ENCODE measurements around the gene MEG3. TPM values are rescaled to one million over a fixed set of nuclear protein-coding genes. Genes with fewer than 3 reads are reported as not detected.

MEG3 gene
- total and polyA plus RNA-seq, 2 of the 4 experiments (the other 2 are of a cell fraction): 31.5 to 556 TPM

GRCh38 chr14:100783630-100784370, 42.1 kb upstream of the MEG3 start:
- Histone ChIP-seq H2BK20ac (ENCODE audit: low read depth, low read length) (no peak overlapping the region), H2BK120ac (ENCODE audit: low read depth, low read length) (no peak overlapping the region), H3K9me1 (ENCODE audit: insufficient read depth, low read length) (no peaks in the 10 kb centered on the region), H3K9me3 (ENCODE audit: control insufficient read depth, insufficient read depth, low read length) (no peaks in the 10 kb centered on the region), H3K56ac (ENCODE audit: extremely low read depth, insufficient read depth, low read length) (no peak overlapping the region), H2AK5ac (ENCODE audit: low read depth, low read length) (no peak overlapping the region), H4K20me1 (ENCODE audit: insufficient read depth, low read length) (no peaks in the 10 kb centered on the region), H3K4me3 (ENCODE audit: insufficient read depth, low read depth, low read length) (no peak overlapping the region), H3K4me2 (ENCODE audit: low read depth, low read length) (no peak overlapping the region), H3K18ac (ENCODE audit: low read depth, low read length) (no peak overlapping the region), H3K79me1 (ENCODE audit: low read depth in 1 of 2, low read length in 2 of 2) (no peaks in the 10 kb centered on the region), H3K23ac (ENCODE audit: low read depth, low read length) (no peak overlapping the region), H3K27ac (ENCODE audit: insufficient read depth, low read length) (no peak overlapping the region), H3K27me3 (ENCODE audit: control insufficient read depth, insufficient read depth, low read length) (peaks cover 41% of the 10 kb centered on the region), H3K4me1 (ENCODE audit: control insufficient read depth, insufficient read depth, low read length) (no peaks in the 10 kb centered on the region), H3K14ac (replicated peaks; ENCODE audit: low read depth, low read length) (no peak overlapping the region), H2AK9ac (replicated peaks; ENCODE audit: low read depth, low read length, poor library complexity) (no peak overlapping the region), H4K8ac (ENCODE audit: low read depth in 2 of 2, low read length in 2 of 2) (no peak overlapping the region), H3K9ac (ENCODE audit: low read depth, low read length) (no peak overlapping the region), H4K5ac (ENCODE audit: low read depth, low read length) (no peak overlapping the region), H2BK15ac (ENCODE audit: low read depth, low read length) (no peak overlapping the region), H3K36me3 (ENCODE audit: control insufficient read depth, insufficient read depth, low read length) (no peaks in the 10 kb centered on the region), H4K91ac (ENCODE audit: insufficient read depth, low read depth, low read length) (no peak overlapping the region), H2AFZ (replicated peaks; ENCODE audit: low read length, poor library complexity) (no peak overlapping the region), H3K4ac (ENCODE audit: low read depth, low read length) (no peak overlapping the region), H2BK5ac (ENCODE audit: low read depth, low read length, poor library complexity, severe bottlenecking) (no peak overlapping the region)
- ATAC-seq (ENCODE audit: low read depth) (no peak), DNase-seq (no peak)
- WGBS, 2 experiments (ENCODE audit: extremely low coverage in 2 of 2, insufficient read length in 1 of 2): 85% methylated on average over 16 of the region's 27 CpGs; no CpG with 5 or more reads in 1 of the 2 experiments
- intact Hi-C loops (cut with micrococcal nuclease): no loop called here
- in situ Hi-C loops (cut with MboI; ENCODE audit: low sequenced_read_pairs): no loop called here
- ChIA-PET POLR2A (ENCODE audit: unreplicated experiment) (no interaction called here), CTCF (interaction anchor here (0.5 kb wide), 1 partner anchor 38 kb away, joined by 3 read pairs; no protein-coding TSS in a partner anchor)
- dilution Hi-C loops (cut with HindIII; ENCODE audit: low sequenced_read_pairs, unreplicated experiment): no loop called here
- no TSS peak for BruUV-seq (replicated peaks)
- TF ChIP-seq MAZ (IDR thresholded peaks at IDR 0.05; ENCODE audit: borderline replicate concordance, low read depth, low read length): no peak
- TF ChIP-seq BHLHE40 (IDR thresholded peaks at IDR 0.05; ENCODE audit: low read depth, low read length): no peak
- no peak for TF ChIP-seq RFX5 (IDR thresholded peaks at IDR 0.05; ENCODE audit: low read depth, low read length)
- no peak for TF ChIP-seq CHD1 (IDR thresholded peaks at IDR 0.05; ENCODE audit: low read depth, low read length)
- no peak for TF ChIP-seq RCOR1 (IDR thresholded peaks at IDR 0.05; ENCODE audit: insufficient replicate concordance, low read length)
- TF ChIP-seq MXI1 (IDR thresholded peaks at IDR 0.05; ENCODE audit: borderline replicate concordance, low read depth, low read length): no peak
- TF ChIP-seq USF2 (IDR thresholded peaks at IDR 0.05; ENCODE audit: low read depth, low read length): no peak
- TF ChIP-seq RAD21 (IDR thresholded peaks at IDR 0.05; ENCODE audit: low read length): no peak
